ENCODE data around the gene CPSF4L.

Gene CPSF4L

GRCh38 chr17:73200476-73200875, 61.2 kb downstream of the CPSF4L start:
- Histone ChIP-seq H3K9me3 (ENCODE audit: insufficient read depth, low read length) (no peaks in the 10 kb centered on the region), H3K4me1 (ENCODE audit: insufficient read depth, insufficient read length) (no peaks in the 10 kb centered on the region), H3K27me3 (ENCODE audit: insufficient read depth, insufficient read length) (no peaks in the 10 kb centered on the region), H3K9ac (ENCODE audit: insufficient read length, low read depth) (no peak overlapping the region), H3K4me3 (ENCODE audit: insufficient read length, low read depth) (no peak overlapping the region), H3K36me3 (ENCODE audit: insufficient read depth, insufficient read length, low read length) (peaks cover 96% of the 10 kb centered on the region)
- DNase-seq (ENCODE audit: low read depth, low spot score) = no peak
- TF ChIP-seq YY1 (IDR thresholded peaks at IDR 0.05; ENCODE audit: insufficient read depth, insufficient read length) (no peak), ZNF274 (IDR thresholded peaks at IDR 0.05; ENCODE audit: low read depth, low read length) (no peak), SUZ12 (IDR thresholded peaks at IDR 0.05; ENCODE audit: extremely low read depth, insufficient read depth, insufficient read length) (no peak)

- no peak overlapping the region for H3K4me3 ChIP-seq (ENCODE audit: insufficient read length, low read depth)
- TF ChIP-seq SUZ12 (IDR thresholded peaks at IDR 0.05; ENCODE audit: extremely low read depth, insufficient read depth, insufficient read length) = no peak
- TF ChIP-seq ZNF274 (IDR thresholded peaks at IDR 0.05; ENCODE audit: low read depth, low read length) = no peak
- no peak for TF ChIP-seq YY1 (IDR thresholded peaks at IDR 0.05; ENCODE audit: insufficient read depth, insufficient read length)
- peaks cover 91% of the 10 kb centered on the region for H3K36me3 ChIP-seq (ENCODE audit: insufficient read depth, insufficient read length, low read length)
Observed at GRCh38 chr17:73199751-73200317, 61.8 kb downstream of the CPSF4L start.

GRCh38 chr17:73198930-73199260, 62.8 kb downstream of the CPSF4L start:
- no peak overlapping the region for H3K4me3 ChIP-seq (ENCODE audit: insufficient read length, low read depth)
- no peak for TF ChIP-seq SUZ12 (IDR thresholded peaks at IDR 0.05; ENCODE audit: extremely low read depth, insufficient read depth, insufficient read length)
- TF ChIP-seq YY1 (IDR thresholded peaks at IDR 0.05; ENCODE audit: insufficient read depth, insufficient read length) = no peak
- no peak for TF ChIP-seq ZNF274 (IDR thresholded peaks at IDR 0.05; ENCODE audit: low read depth, low read length)
- no peaks in the 10 kb centered on the region for H3K27me3 ChIP-seq (ENCODE audit: insufficient read depth, insufficient read length)
- H3K36me3 ChIP-seq (ENCODE audit: insufficient read depth, insufficient read length, low read length) = peaks cover 84% of the 10 kb centered on the region
- DNase-seq (ENCODE audit: low read depth, low spot score) = no peak
- no peaks in the 10 kb centered on the region for H3K9me3 ChIP-seq (ENCODE audit: insufficient read depth, low read length)
- H3K4me1 ChIP-seq (ENCODE audit: insufficient read depth, insufficient read length) = no peaks in the 10 kb centered on the region
- no peak overlapping the region for H3K9ac ChIP-seq (ENCODE audit: insufficient read length, low read depth)

More at GRCh38 chr17:73199751-73200317, 61.8 kb downstream of the CPSF4L start:
- Histone ChIP-seq H3K9ac (ENCODE audit: insufficient read length, low read depth) (no peak overlapping the region), H3K27me3 (ENCODE audit: insufficient read depth, insufficient read length) (no peaks in the 10 kb centered on the region), H3K4me1 (ENCODE audit: insufficient read depth, insufficient read length) (no peaks in the 10 kb centered on the region), H3K9me3 (ENCODE audit: insufficient read depth, low read length) (no peaks in the 10 kb centered on the region)
- no peak for DNase-seq (ENCODE audit: low read depth, low spot score)
